Measurements from ENCODE around the gene LLGL2.

The LLGL2 gene

DNA sequence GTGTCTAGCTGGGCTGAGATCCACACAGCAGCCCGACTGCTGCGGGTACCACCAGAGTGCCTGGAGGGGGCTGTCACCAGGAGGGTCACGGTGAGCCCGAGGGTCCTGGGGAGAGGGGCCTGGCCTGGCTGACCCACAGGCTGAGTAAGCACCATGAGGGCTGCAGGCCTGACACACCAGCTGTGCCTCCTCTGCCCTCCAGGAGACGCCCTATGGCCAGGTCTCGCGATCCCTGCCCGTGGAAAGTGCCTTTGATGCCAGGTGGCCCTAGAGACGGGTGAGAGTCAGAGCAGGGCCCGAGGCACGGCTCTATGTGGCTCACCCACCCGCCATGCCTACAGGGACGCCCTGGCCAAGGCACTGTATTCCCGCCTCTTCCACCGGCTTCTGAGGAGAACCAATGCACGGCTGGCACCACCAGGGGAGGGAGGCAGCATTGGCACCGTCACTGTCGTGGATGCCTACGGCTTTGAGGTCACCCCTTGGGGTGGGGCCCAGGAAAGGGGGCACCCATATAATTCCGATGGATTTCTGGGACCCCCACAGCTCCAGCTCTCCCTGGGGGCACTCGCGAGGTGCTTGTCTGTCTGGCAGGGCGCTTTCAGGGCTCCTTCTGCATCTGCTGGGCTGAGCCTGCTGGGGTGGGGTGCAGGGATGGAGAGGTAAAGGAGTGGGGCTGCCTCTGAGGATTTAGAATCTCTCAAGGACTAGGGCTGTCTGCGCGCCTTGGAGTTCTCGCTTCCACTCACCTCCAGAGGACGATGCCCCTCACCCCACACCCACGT lies 69.2 kb downstream of the LLGL2 start:
- Histone ChIP-seq H3K27me3 (ENCODE audit: control insufficient read depth, insufficient read depth, low read length) (no peaks in the 10 kb centered on the region), H3K36me3 (ENCODE audit: control insufficient read depth, insufficient read depth, low read length) (no peaks in the 10 kb centered on the region), H3K27ac (ENCODE audit: low read length) (no peak overlapping the region), H3K9me3 (ENCODE audit: control insufficient read depth, insufficient read depth, low read length) (no peaks in the 10 kb centered on the region), H3K4me3 (ENCODE audit: low read length) (no peak overlapping the region), H3K4me1 (ENCODE audit: control insufficient read depth, insufficient read depth, low read length) (peaks cover under 1% of the 10 kb centered on the region; the same call in 1 of the 2 replicates)
- WGBS (ENCODE audit: insufficient coverage, insufficient read length), result no CpG with 5 or more reads among the region's 28 CpGs
- no peak for DNase-seq (ENCODE audit: low read depth, low spot score)

DNA sequence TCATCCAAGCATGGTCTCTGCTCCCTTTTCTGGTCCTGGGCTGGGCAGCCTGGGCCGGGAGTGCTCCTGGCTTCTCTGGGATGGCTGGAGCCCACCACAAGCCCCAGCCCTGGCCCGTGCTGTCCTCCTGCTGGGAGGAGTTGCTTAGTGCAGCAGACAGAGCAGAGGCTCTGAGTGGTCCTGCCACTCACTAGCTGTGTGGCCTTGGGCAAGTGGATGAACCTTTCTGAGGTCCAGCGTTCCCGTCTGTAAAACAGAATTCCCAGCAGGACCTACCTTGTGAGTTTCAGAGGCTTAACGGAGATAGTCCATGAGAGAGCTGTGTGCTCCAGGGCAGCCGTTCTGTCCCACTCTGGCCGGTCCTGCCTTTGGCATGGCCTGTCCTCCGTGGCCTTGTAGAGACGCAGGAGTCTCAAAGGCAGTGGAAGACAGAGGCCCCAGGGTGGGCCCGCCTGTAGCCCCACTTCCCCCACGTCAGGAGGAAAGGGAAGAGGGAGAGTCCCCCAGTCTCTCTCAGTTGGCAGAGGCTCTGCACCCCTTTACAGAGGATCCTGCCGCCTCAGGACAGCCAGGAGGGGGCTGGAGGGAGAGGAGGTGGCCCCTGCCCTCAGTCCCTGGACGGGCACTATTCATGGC lies 69.9 kb downstream of the LLGL2 start:
- H3K27me3 ChIP-seq (ENCODE audit: control insufficient read depth, insufficient read depth, low read length), result no peaks in the 10 kb centered on the region
- no peak for DNase-seq (ENCODE audit: low read depth, low spot score)
- no peaks in the 10 kb centered on the region for H3K4me1 ChIP-seq (ENCODE audit: control insufficient read depth, insufficient read depth, low read length)
- no peak overlapping the region for H3K27ac ChIP-seq (ENCODE audit: low read length)
- H3K4me3 ChIP-seq (ENCODE audit: low read length), result no peak overlapping the region
- no peaks in the 10 kb centered on the region for H3K36me3 ChIP-seq (ENCODE audit: control insufficient read depth, insufficient read depth, low read length)
- H3K9me3 ChIP-seq (ENCODE audit: control insufficient read depth, insufficient read depth, low read length), result no peaks in the 10 kb centered on the region
- WGBS (ENCODE audit: insufficient coverage, insufficient read length), result no CpG with 5 or more reads among the region's 13 CpGs

DNA sequence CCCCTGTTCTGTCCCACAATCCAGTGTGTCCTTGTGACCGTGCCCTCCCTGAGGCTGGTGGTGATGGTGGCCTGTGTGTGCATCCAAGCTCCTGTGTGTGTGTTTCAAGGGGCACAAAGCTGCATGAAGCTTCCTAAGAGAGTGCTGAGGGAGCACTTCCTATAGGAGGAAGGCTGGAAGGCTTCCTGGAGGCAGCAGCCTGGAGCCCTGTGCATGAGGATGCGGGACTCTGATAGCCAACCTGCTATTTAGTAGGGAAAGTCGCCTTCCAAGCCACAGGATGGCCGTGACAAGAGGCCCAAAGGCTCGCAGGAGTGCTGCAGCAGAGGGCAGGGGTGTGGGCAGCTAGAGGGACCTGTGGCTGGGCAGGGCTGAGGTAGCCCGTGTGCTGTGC lies 70.4 kb downstream of the LLGL2 start:
- Histone ChIP-seq H3K27me3 (ENCODE audit: control insufficient read depth, insufficient read depth, low read length) (no peaks in the 10 kb centered on the region), H3K9me3 (ENCODE audit: control insufficient read depth, insufficient read depth, low read length) (no peaks in the 10 kb centered on the region), H3K4me1 (ENCODE audit: control insufficient read depth, insufficient read depth, low read length) (no peaks in the 10 kb centered on the region), H3K27ac (ENCODE audit: low read length) (no peak overlapping the region), H3K36me3 (ENCODE audit: control insufficient read depth, insufficient read depth, low read length) (no peaks in the 10 kb centered on the region), H3K4me3 (ENCODE audit: low read length) (no peak overlapping the region)
- DNase-seq (ENCODE audit: low read depth, low spot score), result no peak
- WGBS (ENCODE audit: insufficient coverage, insufficient read length), result no CpG with 5 or more reads among the region's 6 CpGs

DNA sequence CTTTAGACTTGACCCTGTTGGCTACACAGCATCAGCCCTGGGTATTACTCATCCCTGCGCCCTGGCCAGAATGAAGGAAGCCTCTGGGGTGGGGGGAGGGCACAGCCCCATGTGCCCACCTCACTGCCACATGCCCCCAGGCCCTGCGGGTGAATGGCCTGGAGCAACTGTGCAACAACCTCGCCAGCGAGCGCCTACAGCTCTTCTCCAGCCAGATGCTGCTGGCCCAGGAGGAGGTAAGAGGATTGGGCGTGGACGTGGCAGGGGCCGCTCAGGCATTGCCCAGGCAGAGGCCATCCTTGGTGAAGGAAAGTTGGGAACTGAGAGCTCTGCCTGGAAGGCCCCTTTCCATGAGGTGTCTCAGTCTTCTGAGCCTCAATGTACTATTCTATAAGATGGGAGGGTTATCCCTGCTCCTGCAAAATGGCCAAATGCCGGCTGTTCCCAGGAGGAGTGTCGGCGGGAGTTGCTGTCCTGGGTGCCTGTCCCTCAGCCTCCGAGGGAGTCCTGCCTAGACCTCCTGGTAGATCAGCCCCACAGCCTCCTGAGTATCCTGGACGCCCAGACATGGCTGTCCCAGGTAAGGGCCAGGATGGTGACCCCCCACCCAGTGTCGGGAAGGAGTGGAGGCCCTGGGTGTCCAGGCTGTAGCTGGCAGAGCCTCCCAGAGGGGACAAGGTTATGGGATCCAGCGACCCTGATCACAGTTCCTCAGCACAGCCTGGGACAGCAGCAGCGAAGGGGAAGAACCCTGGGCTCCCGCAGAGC lies 71.0 kb downstream of the LLGL2 start:
- Histone ChIP-seq H3K4me3 (ENCODE audit: low read length) (no peak overlapping the region), H3K27me3 (ENCODE audit: control insufficient read depth, insufficient read depth, low read length) (no peaks in the 10 kb centered on the region), H3K4me1 (ENCODE audit: control insufficient read depth, insufficient read depth, low read length) (no peaks in the 10 kb centered on the region; the same call in 1 of the 2 replicates), H3K27ac (ENCODE audit: low read length) (no peak overlapping the region), H3K9me3 (ENCODE audit: control insufficient read depth, insufficient read depth, low read length) (no peaks in the 10 kb centered on the region), H3K36me3 (ENCODE audit: control insufficient read depth, insufficient read depth, low read length) (no peaks in the 10 kb centered on the region)
- DNase-seq (ENCODE audit: low read depth, low spot score), result no peak
- no CpG with 5 or more reads among the region's 17 CpGs for WGBS (ENCODE audit: insufficient coverage, insufficient read length)

DNA sequence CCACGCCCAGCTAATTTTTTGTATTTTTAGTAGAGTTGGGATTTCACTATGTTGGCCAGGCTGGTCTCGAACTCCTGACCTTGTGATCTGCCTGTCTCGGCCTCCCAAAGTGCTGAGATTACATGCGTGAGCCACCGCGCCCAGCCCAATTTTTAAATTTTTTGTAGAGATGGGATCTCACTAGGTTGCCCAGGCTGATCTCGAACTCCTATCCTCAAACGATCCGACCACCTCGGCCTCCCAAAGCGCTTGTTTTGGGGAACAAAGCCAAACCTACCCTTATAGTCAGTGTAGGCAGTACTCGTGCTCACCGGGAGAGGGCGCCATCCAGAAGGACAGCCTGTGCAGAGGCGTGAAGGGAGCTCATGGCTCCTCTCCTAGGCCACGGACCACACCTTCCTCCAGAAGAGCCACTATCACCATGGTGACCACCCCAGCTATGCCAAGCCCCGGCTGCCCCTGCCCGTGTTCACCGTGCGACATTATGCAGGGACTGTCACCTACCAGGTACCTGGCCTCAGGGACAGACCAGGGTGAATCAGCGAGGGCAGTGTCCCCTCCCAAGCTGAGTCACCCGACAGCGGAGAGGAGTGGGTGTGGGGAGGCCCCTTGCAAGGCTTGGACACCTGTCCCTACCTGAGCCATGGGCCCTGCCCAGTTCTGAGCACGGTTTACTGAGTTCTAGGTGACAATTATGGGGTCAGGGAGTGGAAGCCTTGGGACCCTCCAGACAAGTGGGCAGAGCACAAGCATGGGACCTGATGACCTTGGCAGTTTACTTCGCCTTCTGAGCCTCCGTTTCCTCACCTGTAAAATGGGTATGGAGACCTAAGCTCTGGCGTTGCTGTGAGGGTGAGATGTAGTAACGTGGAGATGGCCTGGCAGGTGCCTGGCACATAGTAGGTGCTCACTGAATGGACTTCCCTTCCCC lies 75.8 kb downstream of the LLGL2 start:
- no peak overlapping the region for H3K4me3 ChIP-seq (ENCODE audit: low read length)
- H3K36me3 ChIP-seq (ENCODE audit: control insufficient read depth, insufficient read depth, low read length), result no peaks in the 10 kb centered on the region
- DNase-seq (ENCODE audit: low read depth, low spot score), result no peak
- no CpG with 5 or more reads among the region's 28 CpGs for WGBS (ENCODE audit: insufficient coverage, insufficient read length)
- no peaks in the 10 kb centered on the region for H3K27me3 ChIP-seq (ENCODE audit: control insufficient read depth, insufficient read depth, low read length)
- H3K9me3 ChIP-seq (ENCODE audit: control insufficient read depth, insufficient read depth, low read length), result no peaks in the 10 kb centered on the region
- H3K4me1 ChIP-seq (ENCODE audit: control insufficient read depth, insufficient read depth, low read length), result no peaks in the 10 kb centered on the region; the same call in 1 of the 2 replicates
- H3K27ac ChIP-seq (ENCODE audit: low read length), result no peak overlapping the region

DNA sequence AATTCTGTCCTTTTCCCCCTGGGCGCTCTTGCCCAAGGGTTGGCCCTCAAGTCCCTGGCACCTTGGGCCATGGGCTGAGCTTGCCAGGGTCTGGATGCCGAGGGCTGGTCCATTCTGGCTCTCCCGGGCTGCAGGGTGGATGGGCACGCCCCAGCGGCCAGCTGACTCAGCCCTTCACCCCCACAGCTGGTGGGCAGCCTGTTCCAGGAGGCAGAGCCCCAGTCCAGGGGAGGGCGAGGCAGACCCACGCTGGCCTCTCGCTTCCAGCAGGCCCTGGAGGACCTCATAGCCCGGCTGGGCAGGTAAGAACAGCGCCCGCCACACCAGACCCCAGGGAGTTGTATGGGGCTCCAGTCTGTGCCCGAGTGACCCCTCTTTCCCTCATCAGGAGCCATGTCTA lies 77.1 kb downstream of the LLGL2 start:
- no CpG with 5 or more reads among the region's 12 CpGs for WGBS (ENCODE audit: insufficient coverage, insufficient read length)
- H3K9me3 ChIP-seq (ENCODE audit: control insufficient read depth, insufficient read depth, low read length), result no peaks in the 10 kb centered on the region
- DNase-seq (ENCODE audit: low read depth, low spot score), result no peak
- no peaks in the 10 kb centered on the region; the same call in 1 of the 2 replicates for H3K4me1 ChIP-seq (ENCODE audit: control insufficient read depth, insufficient read depth, low read length)
- H3K27me3 ChIP-seq (ENCODE audit: control insufficient read depth, insufficient read depth, low read length), result no peaks in the 10 kb centered on the region
- no peaks in the 10 kb centered on the region for H3K36me3 ChIP-seq (ENCODE audit: control insufficient read depth, insufficient read depth, low read length)
- no peak overlapping the region for H3K4me3 ChIP-seq (ENCODE audit: low read length)
- H3K27ac ChIP-seq (ENCODE audit: low read length), result no peak overlapping the region

DNA sequence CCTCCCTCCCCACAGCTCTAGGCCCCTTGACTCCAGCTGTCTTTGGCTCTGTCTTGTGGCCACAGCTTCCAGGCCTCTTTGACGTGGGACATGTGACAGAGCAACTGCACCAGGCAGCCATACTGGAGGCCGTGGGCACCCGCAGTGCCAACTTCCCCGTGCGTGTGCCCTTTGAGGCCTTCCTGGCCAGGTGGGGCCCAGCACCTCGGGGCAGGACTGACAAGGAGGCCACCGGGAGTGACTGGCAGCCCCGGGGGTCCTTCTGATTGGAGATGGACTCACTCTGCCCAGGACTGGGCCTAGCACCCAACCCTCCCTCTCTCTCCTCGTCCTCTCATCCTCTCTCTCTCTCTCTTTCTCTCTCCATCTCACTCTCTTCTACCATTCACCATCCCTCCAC lies 77.6 kb downstream of the LLGL2 start:
- Histone ChIP-seq H3K4me1 (ENCODE audit: control insufficient read depth, insufficient read depth, low read length) (no peaks in the 10 kb centered on the region; the same call in 1 of the 2 replicates), H3K4me3 (ENCODE audit: low read length) (no peak overlapping the region), H3K9me3 (ENCODE audit: control insufficient read depth, insufficient read depth, low read length) (no peaks in the 10 kb centered on the region), H3K27me3 (ENCODE audit: control insufficient read depth, insufficient read depth, low read length) (no peaks in the 10 kb centered on the region), H3K36me3 (ENCODE audit: control insufficient read depth, insufficient read depth, low read length) (no peaks in the 10 kb centered on the region), H3K27ac (ENCODE audit: low read length) (no peak overlapping the region)
- WGBS (ENCODE audit: insufficient coverage, insufficient read length), result 100% methylated on average over 1 of the region's 9 CpGs
- DNase-seq (ENCODE audit: low read depth, low spot score), result no peak

DNA sequence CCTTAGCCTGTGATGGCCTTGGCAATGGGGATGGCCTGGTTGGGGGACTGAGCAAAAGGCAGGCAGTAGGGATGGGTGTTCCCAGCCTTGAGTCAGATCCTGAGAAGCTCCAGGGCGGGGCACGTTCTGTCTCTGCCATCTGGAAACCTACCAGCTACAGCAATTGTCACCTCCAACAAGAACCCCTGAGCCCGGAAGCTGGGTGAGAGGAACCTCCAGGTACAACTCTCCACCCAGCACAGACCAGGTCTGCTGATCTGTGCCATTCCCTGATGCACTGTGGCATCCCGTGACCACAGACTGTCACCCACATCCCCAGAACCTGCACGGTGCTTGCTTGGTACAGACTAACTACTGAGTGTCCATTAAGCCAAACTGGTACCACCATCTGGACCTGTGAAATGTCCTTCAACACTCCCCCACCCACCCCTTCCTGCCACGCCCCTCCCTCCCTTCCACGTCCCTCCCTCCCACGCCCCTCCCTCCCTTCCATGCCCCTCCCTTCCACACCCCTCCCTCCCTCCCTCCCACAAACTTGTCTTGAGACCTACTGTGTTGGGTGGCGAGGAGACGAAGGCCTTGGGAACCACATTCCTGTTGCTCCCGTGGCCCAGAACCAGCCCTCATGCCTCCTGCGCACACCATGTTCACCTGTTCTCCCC lies 78.7 kb downstream of the LLGL2 start:
- Histone ChIP-seq H3K9me3 (ENCODE audit: control insufficient read depth, insufficient read depth, low read length) (no peaks in the 10 kb centered on the region), H3K27me3 (ENCODE audit: control insufficient read depth, insufficient read depth, low read length) (no peaks in the 10 kb centered on the region), H3K4me1 (ENCODE audit: control insufficient read depth, insufficient read depth, low read length) (no peaks in the 10 kb centered on the region; the same call in 1 of the 2 replicates), H3K4me3 (ENCODE audit: low read length) (no peak overlapping the region), H3K36me3 (ENCODE audit: control insufficient read depth, insufficient read depth, low read length) (no peaks in the 10 kb centered on the region), H3K27ac (ENCODE audit: low read length) (no peak overlapping the region)
- no peak for DNase-seq (ENCODE audit: low read depth, low spot score)
- no CpG with 5 or more reads among the region's 12 CpGs for WGBS (ENCODE audit: insufficient coverage, insufficient read length)

DNA sequence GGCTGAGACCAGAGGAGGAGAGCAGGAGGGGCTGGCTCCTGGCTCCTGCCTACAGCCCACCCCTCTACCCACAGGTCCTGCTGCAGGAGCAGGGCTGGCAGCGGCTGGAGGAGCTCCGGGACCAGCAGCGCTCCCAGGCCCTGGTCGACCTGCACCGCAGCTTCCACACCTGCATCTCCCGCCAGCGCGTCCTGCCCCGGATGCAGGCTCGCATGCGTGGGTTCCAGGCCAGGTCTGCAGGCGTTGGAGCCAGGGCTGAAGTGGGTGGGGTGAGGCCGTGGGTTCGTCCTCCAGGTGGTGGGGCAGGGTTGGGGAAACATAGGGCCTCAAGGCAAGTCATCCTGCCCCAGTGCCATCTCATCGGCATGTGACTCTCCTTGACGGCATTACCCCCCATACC lies 80.3 kb downstream of the LLGL2 start:
- DNase-seq (ENCODE audit: low read depth, low spot score), result no peak
- Histone ChIP-seq H3K4me1 (ENCODE audit: control insufficient read depth, insufficient read depth, low read length) (no peaks in the 10 kb centered on the region; the same call in 1 of the 2 replicates), H3K9me3 (ENCODE audit: control insufficient read depth, insufficient read depth, low read length) (no peaks in the 10 kb centered on the region), H3K36me3 (ENCODE audit: control insufficient read depth, insufficient read depth, low read length) (no peaks in the 10 kb centered on the region), H3K27me3 (ENCODE audit: control insufficient read depth, insufficient read depth, low read length) (no peaks in the 10 kb centered on the region), H3K27ac (ENCODE audit: low read length) (no peak overlapping the region), H3K4me3 (ENCODE audit: low read length) (no peak overlapping the region)
- no CpG with 5 or more reads among the region's 16 CpGs for WGBS (ENCODE audit: insufficient coverage, insufficient read length)
